Panc1 (cell line): Measurements from ENCODE around the gene CCL5.

Source experiments
- TCF7L2 ChIP-seq: IDR thresholded peaks from 2 replicates; pipeline ENCODE4 v1.6.1; 2011; ENCODE audit warnings: mild to moderate bottlenecking, low read depth, low read length, inconsistent platforms
- TF ChIP-seq, protein P1 (sequence below): fragments of 450-650 bp; IDR thresholded peaks from 2 replicates; pipeline ENCODE4 v1.5.1; 2017; ENCODE audit warnings: mild to moderate bottlenecking

DNA sequence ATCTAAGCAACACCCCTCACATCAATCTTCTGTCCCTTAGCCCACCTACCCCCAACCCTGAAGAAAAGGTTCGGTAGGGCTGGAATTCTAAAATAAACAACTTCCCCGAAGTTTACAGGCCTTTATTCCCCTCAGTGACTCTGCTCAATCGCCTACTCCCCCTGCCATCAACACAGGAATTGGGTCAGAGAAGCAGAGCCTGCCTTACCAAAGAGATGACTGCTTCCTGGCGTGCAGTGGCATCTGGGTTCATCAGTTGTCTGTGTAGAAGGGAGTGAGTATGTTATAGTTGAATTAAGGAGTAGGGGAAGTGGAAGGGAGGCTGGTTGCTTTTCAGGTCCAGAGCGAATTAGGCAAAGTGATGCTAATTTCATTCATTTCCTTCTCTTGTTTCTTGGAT is 24.2 kb downstream of the CCL5 start:
- no peak for TF ChIP-seq TCF7L2
- TF ChIP-seq, protein P1, sequence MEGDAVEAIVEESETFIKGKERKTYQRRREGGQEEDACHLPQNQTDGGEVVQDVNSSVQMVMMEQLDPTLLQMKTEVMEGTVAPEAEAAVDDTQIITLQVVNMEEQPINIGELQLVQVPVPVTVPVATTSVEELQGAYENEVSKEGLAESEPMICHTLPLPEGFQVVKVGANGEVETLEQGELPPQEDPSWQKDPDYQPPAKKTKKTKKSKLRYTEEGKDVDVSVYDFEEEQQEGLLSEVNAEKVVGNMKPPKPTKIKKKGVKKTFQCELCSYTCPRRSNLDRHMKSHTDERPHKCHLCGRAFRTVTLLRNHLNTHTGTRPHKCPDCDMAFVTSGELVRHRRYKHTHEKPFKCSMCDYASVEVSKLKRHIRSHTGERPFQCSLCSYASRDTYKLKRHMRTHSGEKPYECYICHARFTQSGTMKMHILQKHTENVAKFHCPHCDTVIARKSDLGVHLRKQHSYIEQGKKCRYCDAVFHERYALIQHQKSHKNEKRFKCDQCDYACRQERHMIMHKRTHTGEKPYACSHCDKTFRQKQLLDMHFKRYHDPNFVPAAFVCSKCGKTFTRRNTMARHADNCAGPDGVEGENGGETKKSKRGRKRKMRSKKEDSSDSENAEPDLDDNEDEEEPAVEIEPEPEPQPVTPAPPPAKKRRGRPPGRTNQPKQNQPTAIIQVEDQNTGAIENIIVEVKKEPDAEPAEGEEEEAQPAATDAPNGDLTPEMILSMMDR: no peak
